ENCODE data around the gene LPCAT1.

The LPCAT1 gene

DNA sequence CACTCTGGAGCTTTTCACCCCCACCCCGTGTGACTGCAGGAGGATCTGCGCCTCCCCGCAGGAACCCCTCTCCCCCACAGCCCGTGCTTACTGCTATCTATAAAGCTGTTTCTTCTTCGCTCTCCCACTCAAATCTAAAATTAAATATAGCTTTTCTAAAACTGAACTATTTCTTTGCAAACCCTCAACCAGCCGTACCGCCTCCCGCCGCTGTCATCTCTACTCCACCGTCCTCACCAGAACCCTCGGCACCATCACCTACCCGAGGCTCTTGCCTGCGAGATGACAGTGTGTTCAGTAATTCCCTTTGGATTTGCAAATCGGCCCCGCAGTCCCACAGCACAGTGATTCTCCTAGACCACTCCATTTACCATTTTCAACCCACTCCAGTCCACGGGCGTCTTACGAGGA is 13.6 kb downstream of the LPCAT1 start:
- TF ChIP-seq, protein P1, sequence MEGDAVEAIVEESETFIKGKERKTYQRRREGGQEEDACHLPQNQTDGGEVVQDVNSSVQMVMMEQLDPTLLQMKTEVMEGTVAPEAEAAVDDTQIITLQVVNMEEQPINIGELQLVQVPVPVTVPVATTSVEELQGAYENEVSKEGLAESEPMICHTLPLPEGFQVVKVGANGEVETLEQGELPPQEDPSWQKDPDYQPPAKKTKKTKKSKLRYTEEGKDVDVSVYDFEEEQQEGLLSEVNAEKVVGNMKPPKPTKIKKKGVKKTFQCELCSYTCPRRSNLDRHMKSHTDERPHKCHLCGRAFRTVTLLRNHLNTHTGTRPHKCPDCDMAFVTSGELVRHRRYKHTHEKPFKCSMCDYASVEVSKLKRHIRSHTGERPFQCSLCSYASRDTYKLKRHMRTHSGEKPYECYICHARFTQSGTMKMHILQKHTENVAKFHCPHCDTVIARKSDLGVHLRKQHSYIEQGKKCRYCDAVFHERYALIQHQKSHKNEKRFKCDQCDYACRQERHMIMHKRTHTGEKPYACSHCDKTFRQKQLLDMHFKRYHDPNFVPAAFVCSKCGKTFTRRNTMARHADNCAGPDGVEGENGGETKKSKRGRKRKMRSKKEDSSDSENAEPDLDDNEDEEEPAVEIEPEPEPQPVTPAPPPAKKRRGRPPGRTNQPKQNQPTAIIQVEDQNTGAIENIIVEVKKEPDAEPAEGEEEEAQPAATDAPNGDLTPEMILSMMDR (IDR thresholded peaks at IDR 0.05), result no peak
- Histone ChIP-seq H3K4me1 (no peaks in the 10 kb centered on the region), H3K27ac (no peak overlapping the region), H3K27me3 (no peaks in the 10 kb centered on the region), H3K9me3 (no peaks in the 10 kb centered on the region), H3K36me3 (peaks cover 12 to 54% (median 24%) of the 10 kb centered on the region in 3 donors), H3K4me3 (no peak overlapping the region)
- peak in 1 of 2 donors; percentile 9 for DNase-seq
- intact Hi-C loops (cut with DNase I; ENCODE audit: low total_unique reads), result loop anchor here (10.0 kb wide), 1 partner anchor 165 kb away; the partner anchor contains the start of gene CLPTM1L

DNA sequence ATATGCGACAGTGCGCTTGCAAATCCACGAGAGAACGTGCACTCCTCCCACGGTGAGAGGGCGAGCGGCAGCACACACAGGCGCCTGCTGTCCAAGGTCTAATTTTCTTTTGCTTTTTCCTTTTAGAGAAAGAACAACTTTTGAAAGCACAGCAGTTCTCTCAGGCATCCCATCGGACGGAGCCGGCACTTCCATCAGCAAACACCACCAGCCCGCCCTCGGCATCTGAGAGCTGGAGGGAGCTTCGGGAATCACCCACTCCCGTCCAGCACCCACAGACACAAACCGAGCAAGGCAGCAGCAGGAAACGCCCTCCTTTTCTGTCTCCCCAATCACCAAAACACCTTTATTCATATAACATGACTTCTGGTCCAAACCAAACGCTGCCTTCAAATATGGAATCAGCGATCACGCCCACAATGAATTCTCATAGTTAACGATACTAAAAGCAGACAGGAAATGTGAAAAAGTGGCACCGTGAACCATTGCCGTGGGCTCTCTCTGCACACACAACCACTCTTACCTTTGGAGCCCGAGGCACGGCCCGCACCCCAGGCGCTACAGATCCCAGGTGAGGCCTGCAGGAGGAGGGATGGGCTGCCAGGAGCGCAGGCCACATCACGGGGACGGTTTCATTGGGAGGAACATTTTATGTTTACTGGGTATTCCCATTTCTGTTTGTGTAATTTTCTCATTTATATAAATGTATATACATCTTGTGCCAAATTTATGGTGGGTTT is 14.2 kb downstream of the LPCAT1 start:
- peak in 1 of 2 donors; percentile 47 for DNase-seq
- Histone ChIP-seq H3K9me3 (no peaks in the 10 kb centered on the region), H3K36me3 (peaks cover 12 to 52% (median 24%) of the 10 kb centered on the region in 3 donors), H3K4me3 (no peak overlapping the region), H3K27ac (no peak overlapping the region), H3K4me1 (peaks cover 0 to 1% (median 0%) of the 10 kb centered on the region in 4 donors), H3K27me3 (no peaks in the 10 kb centered on the region)
- intact Hi-C loops (cut with DNase I; ENCODE audit: low total_unique reads), result loop anchor here (10.0 kb wide), 1 partner anchor 165 kb away; the partner anchor contains the start of gene CLPTM1L
- TF ChIP-seq, protein P1 (IDR thresholded peaks at IDR 0.05), result no peak

DNA sequence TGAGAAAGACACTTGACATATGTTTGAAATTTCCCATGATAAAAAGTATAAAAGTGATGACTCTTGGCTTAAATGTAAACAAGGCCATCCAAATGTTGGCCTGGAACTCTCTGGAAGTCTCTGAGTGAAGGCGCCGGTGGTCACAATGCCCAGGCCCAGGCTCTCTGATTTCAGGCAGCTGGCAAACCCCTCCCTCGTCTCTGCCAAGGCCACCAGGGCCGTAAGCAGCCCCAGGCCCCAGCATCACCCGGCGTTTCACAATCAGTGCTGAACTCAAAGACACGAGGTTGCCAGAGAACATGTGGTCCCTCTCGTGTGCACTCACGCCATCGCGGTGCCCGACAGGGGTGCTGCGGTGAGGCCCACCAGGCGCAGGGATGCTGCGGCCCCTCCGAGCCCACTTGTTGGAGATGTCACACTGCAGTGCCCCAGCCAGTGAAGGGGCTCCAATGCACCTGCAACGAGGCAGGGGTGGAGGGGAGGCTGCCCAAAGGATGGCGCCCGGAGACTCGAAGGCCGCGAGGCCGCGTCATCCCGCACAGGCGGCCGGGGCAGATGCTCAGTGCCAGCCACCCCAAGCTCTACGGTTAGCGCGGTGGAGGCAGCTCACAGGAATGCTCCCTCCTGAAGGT is 15.0 kb downstream of the LPCAT1 start:
- TF ChIP-seq, protein P1 (IDR thresholded peaks at IDR 0.05), result no peak
- intact Hi-C loops (cut with DNase I; ENCODE audit: low total_unique reads), result no loop called here
- Histone ChIP-seq H3K9me3 (no peaks in the 10 kb centered on the region), H3K27ac (no peak overlapping the region), H3K36me3 (peaks cover 12 to 45% (median 24%) of the 10 kb centered on the region in 3 donors), H3K4me1 (peaks cover 0 to 8% (median 0%) of the 10 kb centered on the region in 4 donors), H3K27me3 (no peaks in the 10 kb centered on the region), H3K4me3 (no peak overlapping the region)
- DNase-seq, result peak; percentile 16 to 58

DNA sequence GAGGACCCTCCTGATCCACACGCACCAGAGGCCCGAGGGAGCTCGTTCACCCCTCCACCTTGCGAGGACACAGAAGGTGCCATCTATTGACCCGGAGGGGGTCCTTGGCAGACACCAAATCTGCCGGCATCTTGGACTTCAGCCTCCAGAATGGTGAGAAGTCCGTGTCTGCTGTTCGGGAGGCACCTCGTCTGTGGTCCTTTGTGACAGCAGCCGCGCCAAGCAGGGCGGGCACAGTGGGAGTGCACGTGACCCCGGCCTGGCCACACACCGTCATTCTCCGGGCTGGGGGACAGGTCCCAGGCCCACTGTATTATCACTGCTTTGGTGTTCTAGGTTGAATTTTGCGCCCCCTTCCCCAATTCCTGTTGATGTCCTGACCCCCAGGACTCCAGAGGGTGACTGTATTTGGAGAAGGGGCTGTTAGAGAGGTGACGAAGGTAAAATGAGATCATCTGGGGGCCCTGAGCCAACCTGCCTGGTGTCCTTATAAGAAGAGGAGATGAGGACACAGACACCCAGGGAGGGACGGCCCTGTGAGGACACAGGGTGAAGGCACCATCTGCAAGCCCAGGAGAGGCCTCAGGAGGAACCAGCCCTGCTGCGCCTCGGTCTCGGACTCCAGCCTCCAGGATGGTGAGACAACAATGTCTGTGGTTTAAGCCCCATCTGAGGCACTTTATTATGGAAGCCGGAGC is 15.7 kb downstream of the LPCAT1 start:
- intact Hi-C loops (cut with DNase I; ENCODE audit: low total_unique reads), result no loop called here
- H3K4me1 ChIP-seq, result peaks cover 0 to 12% (median 2%) of the 10 kb centered on the region in 4 donors
- H3K9me3 ChIP-seq, result no peaks in the 10 kb centered on the region
- peaks cover 12 to 44% (median 24%) of the 10 kb centered on the region in 3 donors for H3K36me3 ChIP-seq
- H3K4me3 ChIP-seq, result no peak overlapping the region
- TF ChIP-seq, protein P1 (IDR thresholded peaks at IDR 0.05), result no peak
- peak; percentile 15 to 49 for DNase-seq
- no peak overlapping the region for H3K27ac ChIP-seq
- no peaks in the 10 kb centered on the region for H3K27me3 ChIP-seq

DNA sequence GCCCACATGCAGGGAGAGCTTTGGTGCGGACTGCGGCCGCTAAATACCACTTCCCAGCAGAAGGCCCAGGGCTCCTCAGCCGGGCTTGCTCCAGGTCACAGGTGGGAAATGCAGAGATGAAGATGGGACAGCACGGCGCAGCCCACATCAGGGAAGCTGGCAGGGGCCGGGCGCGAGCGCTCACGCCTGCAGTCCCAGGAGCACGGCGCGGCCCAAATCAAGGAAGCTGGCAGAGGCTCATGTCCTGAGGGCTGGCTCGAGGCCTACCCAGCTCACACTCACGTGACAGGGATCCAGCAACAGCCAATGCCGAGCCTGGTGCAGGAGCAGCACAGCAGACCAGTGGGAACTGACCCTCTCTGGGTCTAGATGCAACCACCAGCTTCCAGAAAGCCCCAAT is 16.3 kb downstream of the LPCAT1 start:
- peak; percentile 18 to 56 for DNase-seq
- TF ChIP-seq, protein P1 (IDR thresholded peaks at IDR 0.05), result no peak
- peaks cover 9 to 39% (median 20%) of the 10 kb centered on the region in 3 donors for H3K36me3 ChIP-seq
- no peak overlapping the region for H3K27ac ChIP-seq
- H3K4me1 ChIP-seq, result peaks cover 0 to 15% (median 2%) of the 10 kb centered on the region in 4 donors
- H3K27me3 ChIP-seq, result no peaks in the 10 kb centered on the region
- H3K9me3 ChIP-seq, result no peaks in the 10 kb centered on the region
- intact Hi-C loops (cut with DNase I; ENCODE audit: low total_unique reads), result no loop called here
- H3K4me3 ChIP-seq, result no peak overlapping the region

All from tibial artery (tissue), 4 donors.